Fibroblast of skin of right biceps (primary cell): ENCODE results near the gene PLEKHA3.
"Not testable (repeated sequence)": the region's sequence is repeated elsewhere in the genome, so short reads cannot be mapped to it uniquely, and the experiment has no call there.

ENCODE experiments used
- DNase-seq: peaks from one replicate; pipeline ENCODE4 v3.0.0-alpha.2; 2013

PLEKHA3 gene

GRCh38 chr2:178480227-178481181, at the start of gene PLEKHA3:
TSS of gene PLEKHA3 (plus strand) at chr2:178480457. CDS start at chr2:178480870, 413 bp downstream.
- DNase-seq: peak; percentile 94

- DNase-seq: no peak
Measured at GRCh38 chr2:178436662-178437061, 43.6 kb upstream of the PLEKHA3 start.

- peak; percentile 66 for DNase-seq
Measured at GRCh38 chr2:178441426-178441825, 38.8 kb upstream of the PLEKHA3 start.

- no peak for DNase-seq
Measured at GRCh38 chr2:178448968-178449661, 31.1 kb upstream of the PLEKHA3 start.

GRCh38 chr2:178449700-178450523, 30.3 kb upstream of the PLEKHA3 start:
- DNase-seq: no peak

- no peak for DNase-seq
Measured at GRCh38 chr2:178450524-178450773, 29.8 kb upstream of the PLEKHA3 start.

DNA sequence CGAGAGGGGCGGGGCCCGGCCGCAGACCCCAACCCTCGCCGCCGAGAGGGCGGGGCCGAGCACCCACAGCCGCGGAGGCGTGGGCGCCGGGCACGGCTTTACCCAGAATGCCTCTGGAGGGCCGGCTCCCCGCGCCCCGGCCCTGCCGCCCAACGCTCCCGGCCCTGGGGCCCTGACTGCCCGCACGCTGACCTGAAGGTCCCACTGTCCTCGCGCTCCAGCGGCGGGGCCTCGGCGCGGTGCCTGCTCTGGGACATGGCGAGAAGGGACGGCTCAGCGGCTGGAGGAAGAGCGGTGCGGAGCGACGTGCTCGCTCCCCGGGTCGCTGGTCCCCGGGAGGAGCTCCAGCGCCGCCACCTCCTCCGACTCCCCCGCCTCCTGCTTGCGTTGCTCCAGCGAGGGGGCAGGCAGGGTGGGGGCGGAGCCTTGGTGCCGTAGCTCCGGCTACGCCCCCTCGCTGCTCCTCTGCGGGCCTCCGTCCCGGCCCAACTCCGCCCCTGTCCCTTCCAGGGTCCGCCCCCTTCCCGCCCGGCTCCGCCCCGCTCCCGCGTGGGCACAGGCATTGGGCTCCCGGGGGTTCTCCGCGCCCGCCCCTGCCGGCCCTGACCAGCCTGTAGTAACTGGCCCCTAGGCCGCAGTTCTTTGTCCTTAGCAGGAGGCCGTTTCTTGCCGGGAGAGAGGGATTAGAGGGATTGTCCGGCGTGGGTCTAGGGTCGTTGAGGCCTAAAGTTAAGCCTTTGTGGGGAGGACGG, 29.3 kb upstream of the PLEKHA3 start, which contains the start of the genes PJVK and PRKRA:
TSS of gene PJVK (plus strand) at position 605 of the 752 bp plus-strand sequence. CDS start 2,032 bp downstream, outside the sequence.
TSS of gene PRKRA (minus strand) at position 402 of the 752 bp plus-strand sequence. CDS start at position 257, 145 bp downstream.
- DNase-seq: peak; percentile 97

DNA sequence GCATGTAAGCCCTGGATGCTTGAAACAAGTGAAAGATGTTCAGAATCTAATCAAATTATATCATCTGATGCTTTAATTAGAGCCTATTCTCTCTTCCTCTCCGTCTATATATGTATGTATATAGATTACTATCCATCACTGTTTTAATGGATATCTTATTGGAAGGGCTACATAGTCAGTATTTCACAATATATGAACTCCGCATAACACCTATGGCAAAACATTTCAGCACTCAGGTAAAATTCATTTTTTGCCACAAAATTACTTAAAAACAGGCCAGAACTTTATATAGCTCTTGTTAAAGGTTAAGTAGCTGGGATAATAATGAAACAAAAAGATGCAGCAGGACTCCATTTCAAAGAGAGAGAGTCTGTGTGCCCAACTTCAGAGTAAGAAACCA, 27.9 kb upstream of the PLEKHA3 start:
- no peak for DNase-seq

DNA sequence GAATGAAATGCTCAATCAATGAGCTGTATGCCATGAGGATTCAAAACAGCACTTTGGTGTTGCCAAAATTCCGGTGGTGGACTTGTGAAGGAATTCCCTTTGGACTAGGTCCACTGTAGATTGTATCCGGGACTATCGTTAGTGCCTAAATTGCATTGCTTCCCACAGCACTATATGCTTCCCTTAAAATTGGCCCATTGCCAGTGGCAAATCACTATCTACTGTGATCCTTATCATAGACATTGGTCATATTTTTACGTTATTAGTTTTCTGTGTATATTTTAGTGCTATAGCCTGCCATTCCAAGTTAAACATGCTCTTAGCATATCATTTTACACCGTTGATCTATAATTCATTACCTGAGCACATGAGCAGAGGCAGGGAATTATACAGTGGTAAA, 27.4 kb upstream of the PLEKHA3 start:
- DNase-seq: no peak

GRCh38 chr2:178455947-178456346, 24.3 kb upstream of the PLEKHA3 start:
- DNase-seq: peak; percentile 16

GRCh38 chr2:178457390-178457886, 22.8 kb upstream of the PLEKHA3 start:
- no peak for DNase-seq

DNA sequence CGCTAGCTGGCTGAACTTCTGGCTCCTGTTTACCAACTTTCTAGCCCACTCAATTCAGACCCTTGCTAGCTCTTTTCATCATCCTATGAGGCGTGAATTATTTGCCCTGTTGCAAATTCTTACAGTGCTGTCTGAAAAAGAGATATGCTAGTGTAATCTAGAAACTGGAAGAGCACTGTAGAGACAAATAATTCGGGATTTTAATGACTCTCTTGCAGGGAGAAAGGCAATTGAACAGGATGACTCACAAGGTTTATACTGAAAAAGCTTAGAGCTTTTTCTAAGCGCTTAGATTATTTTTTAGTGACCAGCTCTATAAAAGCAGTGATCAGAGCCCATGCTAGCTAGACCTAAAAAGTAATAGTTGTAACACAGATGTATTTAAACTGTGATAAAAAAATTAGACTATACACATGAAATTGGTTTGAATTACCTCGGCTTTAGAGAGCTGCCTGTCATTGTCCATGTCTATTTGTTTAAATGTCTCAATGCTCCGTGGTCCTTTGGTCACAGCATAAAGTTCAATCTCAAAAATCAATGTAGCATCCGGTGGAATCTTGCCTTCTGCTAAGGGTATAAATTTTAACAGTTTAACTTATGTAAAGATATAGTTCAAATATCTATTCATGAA, 10.9 kb upstream of the PLEKHA3 start:
- DNase-seq: no peak

GRCh38 chr2:178471313-178471712, 8.9 kb upstream of the PLEKHA3 start:
- not testable (repeated sequence) for DNase-seq

DNA sequence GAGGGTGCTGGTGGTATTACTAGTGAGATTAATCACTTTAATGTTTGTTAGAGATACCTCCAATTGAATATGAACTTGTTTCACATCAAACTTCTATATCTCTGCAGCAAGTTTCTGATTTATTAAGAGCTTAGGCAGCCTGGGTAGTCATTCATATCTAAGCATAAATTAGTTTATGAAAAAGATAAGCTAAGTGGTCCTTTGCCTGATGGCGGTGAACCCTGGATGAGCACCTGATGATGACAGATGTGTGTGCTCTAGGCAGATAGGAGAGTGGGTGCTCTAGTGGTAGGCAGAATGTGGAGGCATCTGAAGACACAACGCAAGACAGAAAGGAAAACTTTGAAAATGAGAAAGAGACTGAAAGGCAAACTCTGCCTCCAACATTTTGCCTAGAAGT, 6.9 kb upstream of the PLEKHA3 start:
- DNase-seq: no peak

GRCh38 chr2:178473931-178474330, 6.3 kb upstream of the PLEKHA3 start:
- peak; percentile 35 for DNase-seq

DNA sequence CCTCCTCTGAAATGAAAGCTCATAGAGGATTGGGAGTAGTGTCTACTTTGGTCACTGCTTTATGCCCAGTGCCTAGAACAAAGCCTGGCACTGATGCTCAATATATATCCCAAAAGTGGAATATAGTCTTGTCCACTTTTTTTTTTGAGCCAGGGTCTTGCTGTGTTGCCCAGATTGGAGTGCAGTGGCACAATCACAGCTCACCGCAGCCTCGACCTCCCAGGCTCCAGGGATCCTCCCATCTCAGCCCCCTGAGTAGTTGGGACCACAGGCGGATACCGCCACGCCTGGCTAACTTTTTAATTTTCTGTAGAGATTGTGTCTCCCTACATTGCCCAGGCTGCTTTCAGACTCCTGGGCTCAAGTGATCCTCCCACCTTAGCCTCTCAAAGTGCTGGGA, 5.7 kb upstream of the PLEKHA3 start:
- DNase-seq: no peak

DNA sequence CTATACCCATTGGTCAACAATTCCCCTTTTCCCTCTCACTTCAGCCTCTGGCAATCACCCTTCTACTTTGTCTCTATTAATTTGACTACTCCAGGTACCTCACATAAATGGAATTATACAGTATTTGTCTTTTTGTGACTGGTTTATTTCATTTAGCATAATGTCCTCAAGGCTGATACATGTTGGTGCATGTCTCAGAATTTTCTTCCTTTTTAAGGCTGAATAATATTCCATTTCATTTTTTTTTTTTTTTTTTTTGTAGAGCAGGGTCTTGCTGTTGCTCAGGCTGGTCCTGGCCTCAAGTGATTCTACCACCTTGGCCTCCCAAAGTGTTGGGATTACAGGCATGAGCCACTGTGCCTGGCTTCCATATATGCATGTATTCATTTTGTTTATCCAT, 3.8 kb upstream of the PLEKHA3 start:
- no peak for DNase-seq

- peak; percentile 13 for DNase-seq
Measured at GRCh38 chr2:178477443-178478129, 2.7 kb upstream of the PLEKHA3 start.

DNA sequence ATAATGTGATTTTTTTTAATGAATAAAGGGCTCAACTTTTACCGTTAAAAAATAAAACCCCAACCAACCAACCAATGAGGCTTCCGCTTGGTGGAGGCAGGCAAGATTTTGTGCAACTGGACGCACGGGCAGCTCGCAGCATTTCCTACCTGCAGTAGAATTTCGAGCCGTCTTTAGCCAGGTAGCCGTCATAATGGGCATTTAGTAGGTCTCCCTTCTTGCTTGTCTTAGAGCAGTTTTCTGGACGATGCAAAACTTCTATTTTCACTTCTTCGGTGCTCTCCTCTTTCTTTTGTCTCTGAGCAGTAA, 2.2 kb upstream of the PLEKHA3 start:
- peak; percentile 10 for DNase-seq

DNA sequence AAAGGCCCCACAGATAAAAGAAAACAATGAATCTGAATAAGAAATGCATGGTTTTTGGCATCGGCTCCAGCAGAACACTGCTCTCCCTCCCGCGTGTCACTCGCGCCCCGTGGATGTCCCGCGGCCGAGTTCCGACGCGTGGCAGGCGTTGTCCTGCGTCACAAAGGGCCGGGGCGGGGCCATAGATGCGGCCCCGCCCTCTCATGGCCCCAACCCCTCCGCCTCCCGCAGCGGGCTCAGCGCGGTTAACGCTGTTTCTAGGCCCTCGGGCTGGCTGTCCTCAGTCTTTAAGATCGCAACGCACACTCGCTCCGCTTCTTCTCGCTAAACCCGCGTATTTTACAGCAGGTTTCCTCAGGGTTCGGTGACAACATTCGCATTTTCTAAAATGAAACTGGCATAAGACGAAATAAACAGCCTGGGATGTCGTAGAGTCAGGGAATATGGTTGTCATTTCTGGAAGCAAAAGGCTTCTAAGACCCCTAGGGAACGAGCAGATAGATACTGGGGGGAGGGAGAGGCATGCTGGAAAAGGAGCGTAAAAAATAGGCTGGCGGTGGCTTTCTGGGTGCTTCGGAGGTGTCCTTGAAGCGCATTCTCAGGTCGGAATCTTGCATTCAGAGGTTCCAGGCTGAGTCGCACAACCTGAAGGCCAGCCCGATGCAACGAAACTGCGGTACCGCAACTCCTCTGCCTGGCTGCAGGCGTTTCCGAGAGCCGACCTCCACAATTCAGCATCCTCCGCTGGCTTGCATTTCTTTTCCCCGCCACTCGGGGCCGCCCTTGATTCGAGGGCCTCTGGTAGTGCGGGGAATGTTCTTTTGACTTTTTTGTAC, 1.6 kb upstream of the PLEKHA3 start, which contains the start of gene FKBP7:
TSS of gene FKBP7 (minus strand) at position 162 of the 836 bp plus-strand sequence. CDS start at position 61, 101 bp downstream.
- DNase-seq: peak; percentile 84
